Posterior vena cava (tissue), 2 donors: Measurements from ENCODE around the gene ISG20. TPM values are rescaled to one million over a fixed set of nuclear protein-coding genes. Genes with fewer than 3 reads are reported as not detected.

Experiments
- DNase-seq: peaks from one replicate; pipeline ENCODE4 v3.0.0-alpha.2; 2020; ENCODE audit warnings: low spot score
- intact Hi-C, 2 donors: fragments of 100-400 bp; cut with DNase I; formaldehyde crosslinking; loops; one replicate each; pipeline versions ENCODE4 v1.14.1 to v1.14.2; 2022 to 2023
- total RNA-seq, 2 donors: library from RNA; stranded (reverse); fragmentation: NEBNext Ultra II Directional; extraction: Animal tissue kit (Norgen Biotek cat#: 25700); gene quantifications; one replicate each; pipeline ENCODE4 v1.2.1, GENCODE V29; 2021
- donor health status: DM: yes; HTN: yes; CAD: no.
- donor health status: DM: yes; HTN: yes; CAD: no.

Gene ISG20
- total RNA-seq, 2 donors from 2014 or later: 6.9 to 7.4 TPM

DNA sequence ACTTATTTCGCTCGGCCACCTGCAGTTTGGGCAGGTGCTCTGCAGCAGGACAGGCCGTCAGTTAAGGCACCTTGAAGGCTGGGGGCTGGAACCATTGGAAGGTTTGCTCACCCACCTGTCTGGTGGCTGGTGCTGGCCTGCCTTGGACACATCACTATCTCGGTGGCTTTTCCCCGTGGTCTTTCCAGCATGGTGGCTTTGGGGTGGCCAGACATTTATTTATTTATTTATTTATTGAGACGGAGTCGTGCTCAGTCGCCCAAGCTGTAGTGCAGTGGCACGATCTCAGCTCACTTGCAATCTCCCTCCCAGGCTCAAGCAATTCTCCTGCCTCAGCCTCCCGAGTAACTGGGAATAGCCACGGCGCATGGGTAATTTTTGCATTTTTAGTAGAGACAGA lies 11.7 kb downstream of the ISG20 start:
- DNase-seq: peak; percentile 26
- intact Hi-C loops: no loop called here

DNA sequence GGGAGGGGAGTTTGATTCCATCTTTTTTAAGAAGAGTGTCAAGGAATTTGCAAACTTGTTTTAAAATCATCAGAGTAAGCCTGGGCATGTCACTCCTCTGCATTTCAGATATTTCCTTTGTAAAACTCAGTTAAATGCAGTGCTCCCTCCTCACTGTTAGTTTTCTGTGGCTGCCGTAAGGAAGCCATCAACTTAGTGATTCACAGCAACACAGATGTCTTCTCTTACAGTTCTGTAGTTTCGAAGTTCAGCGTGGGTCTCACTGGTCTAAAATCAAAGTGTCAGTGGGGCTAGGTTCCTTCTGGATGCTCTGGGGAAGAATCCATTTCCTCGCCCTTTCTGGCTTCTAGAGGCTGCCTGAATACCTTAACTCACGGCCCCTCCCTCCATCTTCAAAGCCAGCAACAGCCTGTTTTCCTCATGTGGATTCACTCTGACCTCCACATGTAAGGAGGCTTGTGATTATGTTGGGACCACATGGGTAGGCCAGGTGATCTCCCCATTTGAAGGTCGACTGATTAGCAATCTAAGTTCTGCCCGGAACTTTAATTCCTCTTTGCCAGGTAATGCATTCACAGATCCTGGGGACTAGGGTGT lies 12.4 kb downstream of the ISG20 start:
- no peak for DNase-seq
- intact Hi-C loops: no loop called here

DNA sequence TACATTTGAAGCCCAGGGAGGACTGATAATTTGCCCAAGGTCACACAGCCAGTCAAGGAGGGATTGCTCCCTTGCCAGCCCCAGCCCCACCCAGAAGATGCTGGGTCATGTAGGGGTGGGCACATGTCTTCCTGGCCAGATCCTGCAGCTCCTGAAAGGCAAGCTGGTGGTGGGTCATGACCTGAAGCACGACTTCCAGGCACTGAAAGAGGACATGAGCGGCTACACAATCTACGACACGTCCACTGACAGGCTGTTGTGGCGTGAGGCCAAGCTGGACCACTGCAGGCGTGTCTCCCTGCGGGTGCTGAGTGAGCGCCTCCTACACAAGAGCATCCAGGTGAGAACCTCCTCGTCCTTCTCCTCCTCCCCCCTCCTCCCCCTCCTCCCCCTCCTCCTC lies 13.2 kb downstream of the ISG20 start:
- DNase-seq: no peak

DNA sequence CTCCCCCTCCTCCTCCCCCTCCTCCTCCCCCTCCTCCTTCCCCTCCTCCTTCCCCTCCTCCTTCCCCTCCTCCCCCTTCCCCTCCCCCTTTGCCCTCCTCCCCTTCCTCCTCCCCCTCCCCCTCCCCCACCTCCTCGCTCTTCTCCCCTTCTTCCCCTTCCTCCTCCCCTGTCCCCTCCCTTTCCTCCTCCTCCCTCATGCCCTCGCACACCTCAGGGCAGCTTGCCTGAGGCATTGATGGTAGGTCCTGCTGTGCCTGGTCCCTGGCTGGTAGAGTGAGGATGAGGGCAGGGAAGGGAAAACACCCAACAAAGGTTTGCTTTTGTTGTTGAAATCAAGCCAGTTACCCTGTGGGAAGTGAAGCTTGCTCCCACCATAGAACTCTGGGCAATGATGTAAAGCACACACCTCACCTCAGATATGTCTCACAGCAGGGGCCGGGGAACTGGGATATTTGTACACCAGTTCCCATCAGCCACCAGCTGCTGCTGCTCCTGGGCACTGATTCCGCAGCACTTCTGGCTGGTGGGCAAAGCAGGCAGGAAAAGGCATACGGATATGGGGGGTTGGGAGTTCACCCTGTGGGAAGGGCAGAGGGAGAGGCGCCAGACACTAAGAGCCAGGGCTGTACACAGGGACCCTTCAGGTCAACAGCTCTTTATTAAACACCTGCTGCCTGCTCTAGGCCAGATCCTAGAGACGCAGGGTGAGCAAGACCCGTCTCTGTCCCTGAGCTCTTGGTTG lies 13.8 kb downstream of the ISG20 start:
- intact Hi-C loops: no loop called here
- DNase-seq: peak; percentile 53

More for the DNA sequence above, 13.2 kb downstream of the ISG20 start:
- intact Hi-C loops: no loop called here

DNA sequence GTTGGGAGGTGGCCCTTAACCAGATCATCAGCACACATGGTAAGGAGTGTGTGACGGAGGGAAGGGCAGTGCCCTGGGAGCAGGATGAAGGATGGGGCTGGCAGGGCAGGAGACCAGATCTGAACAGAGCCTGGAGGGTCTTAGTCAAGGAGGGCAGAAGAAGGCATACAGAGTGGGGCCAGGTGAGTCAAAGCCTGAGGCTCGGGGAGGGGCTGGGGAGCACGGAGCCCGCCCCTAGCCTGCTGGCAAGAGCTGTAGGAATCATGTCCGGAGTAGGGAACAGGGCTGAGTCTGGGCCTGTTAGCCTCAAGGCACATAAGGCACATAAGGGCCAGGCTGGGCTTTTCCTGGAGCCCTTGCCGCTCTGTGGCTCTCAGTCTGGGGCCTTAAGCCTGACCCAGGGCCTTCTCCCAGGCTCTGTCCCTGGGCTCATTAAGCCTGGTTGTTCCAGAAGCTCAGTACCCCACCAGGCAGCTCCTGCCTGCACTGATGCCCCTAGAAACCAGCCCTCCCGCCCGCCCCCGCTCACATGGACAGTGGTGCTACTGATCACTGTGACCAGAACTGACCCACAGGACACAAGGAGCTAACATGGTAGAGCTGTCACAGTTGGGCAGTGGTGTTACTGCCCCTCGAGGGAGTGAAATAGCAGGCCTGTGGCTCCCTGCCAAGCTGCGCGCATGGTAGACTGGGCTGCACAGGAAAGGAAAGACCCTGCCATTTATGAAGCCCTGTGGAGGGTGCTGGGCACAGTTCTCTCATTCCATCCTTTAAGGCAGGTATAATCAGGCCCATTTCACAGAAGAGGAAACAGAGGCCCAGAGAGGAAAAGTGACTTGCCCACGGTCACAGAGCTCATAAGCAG lies 14.6 kb downstream of the ISG20 start:
- peak; percentile 76 for DNase-seq
- intact Hi-C loops: no loop called here

DNA sequence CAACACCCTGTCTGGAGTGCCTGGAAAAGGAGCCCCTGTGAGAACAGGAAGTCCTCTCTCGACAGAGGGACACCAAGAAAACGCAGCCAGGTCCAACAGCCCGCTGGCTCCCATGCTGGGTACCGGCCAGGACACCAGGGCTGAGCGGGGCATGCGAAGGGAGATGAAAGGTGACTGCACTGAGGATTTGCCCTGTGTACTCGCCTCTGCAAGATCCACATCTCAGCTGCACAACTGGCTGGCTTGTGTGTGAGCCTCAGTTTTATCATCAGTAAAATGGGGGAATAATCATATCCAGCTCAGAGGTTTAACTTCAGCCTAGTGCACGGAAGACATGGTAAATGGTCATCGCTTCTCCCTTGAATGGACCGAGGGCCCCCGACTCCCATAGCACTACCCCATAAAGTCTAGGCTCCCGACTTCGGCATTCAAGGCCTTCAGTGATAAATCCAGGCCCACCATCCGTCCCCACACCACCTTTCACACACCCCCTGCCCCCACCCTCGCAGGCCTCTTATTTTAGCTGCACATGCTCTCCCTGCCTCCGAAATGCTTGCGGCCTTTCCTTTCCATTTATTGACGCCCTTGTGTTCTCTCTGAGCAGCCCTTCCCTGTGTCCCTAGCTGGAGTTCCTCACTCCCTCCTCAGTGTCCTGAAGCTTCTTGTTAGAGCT lies 15.8 kb downstream of the ISG20 start:
- DNase-seq: peak; percentile 56
- intact Hi-C loops: loop anchor here in 1 of 2 donors (5.0 kb wide), 1 partner anchor 178 kb away; no protein-coding TSS in a partner anchor

DNA sequence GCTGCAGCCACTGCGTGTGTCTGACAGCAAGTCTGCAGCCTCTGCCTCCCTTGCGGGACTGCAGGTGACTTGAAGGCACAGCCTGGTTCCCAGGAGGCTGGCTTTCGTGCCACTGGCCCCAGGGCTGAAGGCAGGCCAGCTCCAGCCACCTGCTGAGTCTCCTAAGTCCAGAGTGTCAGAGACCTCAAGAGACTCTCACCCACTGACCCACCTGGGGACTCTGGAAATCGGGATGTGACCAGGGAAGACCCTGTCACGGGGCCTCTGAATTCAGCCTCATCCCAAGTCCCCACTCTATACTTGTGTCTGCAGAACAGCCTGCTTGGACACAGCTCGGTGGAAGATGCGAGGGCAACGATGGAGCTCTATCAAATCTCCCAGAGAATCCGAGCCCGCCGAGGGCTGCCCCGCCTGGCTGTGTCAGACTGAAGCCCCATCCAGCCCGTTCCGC lies 16.3 kb downstream of the ISG20 start:
- DNase-seq: peak; percentile 61
- intact Hi-C loops: loop anchor here in 1 of 2 donors (5.0 kb wide), 1 partner anchor 177 kb away; no protein-coding TSS in a partner anchor

DNA sequence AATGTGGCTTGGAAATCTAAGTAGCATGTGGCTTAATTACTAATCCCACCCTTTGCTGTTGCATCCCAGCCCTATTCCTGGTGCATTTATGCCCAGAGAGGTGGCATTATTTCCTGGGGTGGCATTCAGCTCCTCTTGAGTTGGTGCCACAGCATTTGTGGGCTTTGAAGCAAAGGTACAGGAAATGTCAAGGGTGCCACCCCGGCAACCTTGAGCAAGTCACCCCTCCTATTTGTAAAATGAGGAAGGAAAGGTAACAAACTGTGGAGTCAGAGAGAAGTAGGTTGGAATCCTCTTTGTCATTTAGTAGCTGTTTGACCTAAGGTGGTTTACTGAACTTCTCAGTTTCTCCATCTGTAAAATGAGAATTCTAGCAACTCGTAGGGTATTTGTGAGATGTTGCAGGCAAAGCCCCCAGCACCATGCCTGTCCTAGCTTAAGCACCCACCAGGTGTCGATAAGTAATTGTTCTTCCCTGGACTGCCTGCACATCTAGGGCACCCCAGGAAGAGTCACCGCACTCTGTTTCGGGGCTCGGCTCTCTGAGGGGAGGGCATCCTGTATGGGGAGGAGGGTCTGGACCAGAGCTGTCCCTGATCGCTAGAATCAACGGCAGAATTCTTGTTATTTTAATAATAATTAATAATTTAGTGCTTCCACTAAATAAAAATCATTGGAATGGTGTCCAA lies 17.1 kb downstream of the ISG20 start:
- DNase-seq: peak; percentile 38
- intact Hi-C loops: loop anchor here (2.0 to 5.0 kb wide), 2 partner anchors 176 to 177 kb away; no protein-coding TSS in a partner anchor

DNA sequence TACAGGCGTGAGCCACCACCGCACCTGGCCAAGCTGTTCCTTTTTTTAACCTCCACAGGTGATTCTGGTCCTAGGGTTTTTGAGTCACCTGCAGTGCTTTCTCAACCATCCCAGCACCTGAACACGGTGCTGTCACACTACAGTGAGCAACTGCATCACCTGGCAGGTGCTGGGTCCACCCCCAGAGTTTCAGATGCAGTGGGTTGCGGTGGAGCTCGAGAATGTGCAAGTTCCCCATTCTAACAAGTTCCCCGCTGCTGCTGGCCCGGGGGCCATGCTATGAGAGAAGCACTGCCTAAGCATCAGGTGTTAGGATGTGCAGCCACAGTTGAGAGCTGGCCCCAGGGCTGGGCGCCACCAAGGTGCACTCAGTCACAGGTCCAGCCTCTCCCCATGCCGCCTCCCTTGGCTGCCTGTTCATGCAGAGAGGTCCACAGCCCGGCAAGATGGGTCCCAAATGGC lies 18.0 kb downstream of the ISG20 start:
- peak; percentile 73 for DNase-seq
- intact Hi-C loops: loop anchor here (2.0 to 5.0 kb wide), 2 partner anchors 176 kb away; no protein-coding TSS in a partner anchor

DNA sequence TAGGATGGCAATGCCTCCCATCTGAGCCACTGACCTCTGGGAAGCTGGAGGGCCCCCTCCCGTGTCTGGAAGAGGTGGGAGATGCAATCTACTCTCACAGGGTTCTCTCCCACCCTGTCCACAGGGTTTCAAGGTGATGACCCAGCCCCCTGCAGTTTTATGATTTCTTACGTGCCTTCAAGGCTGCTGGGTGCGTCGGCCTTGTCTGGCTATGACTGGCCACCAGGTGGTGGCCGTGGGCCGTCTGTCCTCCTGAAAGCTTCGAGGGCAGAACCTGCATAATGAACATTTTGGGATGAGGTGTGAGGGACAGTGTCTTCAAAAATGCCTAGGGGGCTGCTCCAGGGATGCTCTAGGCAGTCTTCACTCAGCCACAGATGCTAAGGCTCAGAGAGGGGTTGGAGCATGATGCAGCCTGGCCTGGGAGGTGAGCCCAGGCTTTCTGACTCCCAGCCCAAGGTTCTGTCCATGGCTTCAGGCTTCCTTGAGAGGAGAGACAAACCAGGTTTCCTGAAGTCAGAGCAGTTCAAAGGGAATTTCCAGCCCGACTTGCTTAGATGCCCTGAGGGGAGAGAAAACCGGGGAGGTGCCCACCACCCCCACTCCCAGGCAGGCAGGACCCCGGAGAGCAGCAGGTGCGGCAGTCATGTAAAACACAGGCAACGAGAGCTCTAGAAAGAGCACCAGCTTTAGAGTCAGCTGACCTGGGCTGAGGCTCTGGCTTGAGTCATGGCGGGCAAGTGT lies 18.7 kb downstream of the ISG20 start:
- DNase-seq: peak; percentile 83
- intact Hi-C loops: loop anchor here (2.0 to 5.0 kb wide), 2 partner anchors 175 kb away; no protein-coding TSS in a partner anchor

DNA sequence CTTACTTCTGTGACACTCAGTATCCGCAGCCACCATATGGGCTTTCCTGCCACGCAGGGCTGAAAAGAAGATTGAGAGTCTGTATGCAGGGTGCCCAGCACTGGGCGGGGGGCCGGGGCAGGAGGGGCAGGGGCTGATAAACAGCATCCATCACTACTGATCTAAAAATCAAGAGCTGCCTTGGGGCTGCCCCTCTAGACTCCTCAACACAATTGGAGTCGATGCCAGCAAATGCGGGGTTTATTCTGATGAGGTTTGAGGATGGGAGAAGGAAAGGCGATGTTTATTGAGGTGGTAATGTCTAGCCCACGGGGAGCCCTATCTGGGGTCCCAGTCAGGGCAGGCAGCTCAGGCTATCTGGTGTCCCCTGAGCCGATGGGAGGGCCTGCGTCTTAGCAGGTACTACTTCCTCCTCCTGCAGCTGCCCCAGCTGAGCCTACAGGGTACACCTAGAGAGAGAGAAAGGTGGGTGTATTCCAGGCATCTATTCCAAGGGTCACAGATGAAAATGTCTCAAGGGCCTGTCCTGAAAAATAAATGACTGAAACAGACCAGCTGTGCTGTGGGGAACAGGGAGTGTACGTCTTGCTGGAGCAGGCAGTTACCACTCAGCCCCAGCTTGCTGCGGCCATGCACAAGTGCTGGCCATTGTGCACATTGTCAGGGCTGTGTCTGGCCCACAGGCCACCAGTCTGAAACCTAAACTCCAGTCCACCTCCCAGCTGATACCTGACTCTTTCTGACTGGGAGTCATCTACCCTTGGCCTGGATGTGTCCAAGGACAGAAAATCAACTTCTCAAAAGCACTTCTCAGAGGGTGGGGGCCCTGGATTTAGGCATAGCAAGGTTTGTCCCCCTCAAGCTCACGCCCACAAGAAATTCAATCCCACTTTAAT lies 19.5 kb downstream of the ISG20 start:
- DNase-seq: no peak
- intact Hi-C loops: loop anchor here in 1 of 2 donors (5.0 kb wide), 1 partner anchor 174 kb away; no protein-coding TSS in a partner anchor

DNA sequence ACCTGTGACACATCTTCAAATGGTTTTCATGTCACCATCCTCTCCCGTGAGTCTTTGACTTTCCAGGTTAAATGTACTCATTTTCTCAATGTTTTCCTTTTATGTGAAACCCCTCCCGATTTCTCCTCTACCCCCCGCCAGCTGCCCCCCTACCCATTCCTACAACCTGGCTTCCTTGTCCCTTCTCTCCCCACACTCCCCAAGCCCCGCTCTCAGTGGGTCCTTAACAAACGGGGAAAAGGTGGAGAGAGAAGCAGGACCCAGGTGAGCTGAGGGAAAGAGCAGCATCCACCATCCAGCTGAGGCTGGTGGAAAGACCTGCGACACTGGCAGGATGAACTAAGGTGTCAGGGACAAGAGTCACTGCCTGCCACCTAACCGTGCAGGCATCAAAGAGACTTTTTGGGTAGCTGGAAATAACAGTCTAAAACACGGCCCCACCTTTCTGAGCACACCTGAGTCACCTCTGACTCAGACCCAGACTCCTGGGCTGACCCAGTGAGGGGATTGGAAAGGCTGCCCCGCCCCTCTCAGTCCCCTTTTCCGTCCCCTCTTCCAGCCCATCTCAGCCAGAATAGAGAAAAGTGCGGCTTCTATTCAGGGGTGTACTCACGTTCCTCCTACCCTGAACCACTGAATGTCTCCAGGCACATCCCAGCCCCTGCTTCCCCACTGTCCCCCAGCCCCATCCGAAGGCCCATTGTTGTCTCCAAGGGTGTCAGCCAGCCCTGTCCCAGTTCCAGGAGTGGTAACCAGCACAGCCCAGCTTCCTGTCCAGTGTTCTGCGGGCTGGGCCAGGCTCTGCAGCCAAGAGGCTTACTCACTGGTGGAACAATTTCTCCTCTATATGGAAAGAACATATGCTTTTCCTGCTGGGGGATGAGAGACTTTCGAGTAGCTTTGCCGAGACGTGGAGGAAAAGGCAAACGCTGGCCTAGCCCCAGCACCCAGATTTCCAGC lies 20.4 kb downstream of the ISG20 start:
- DNase-seq: peak; percentile 82
- intact Hi-C loops: loop anchor here in 1 of 2 donors (5.0 kb wide), 1 partner anchor 173 kb away; no protein-coding TSS in a partner anchor

DNA sequence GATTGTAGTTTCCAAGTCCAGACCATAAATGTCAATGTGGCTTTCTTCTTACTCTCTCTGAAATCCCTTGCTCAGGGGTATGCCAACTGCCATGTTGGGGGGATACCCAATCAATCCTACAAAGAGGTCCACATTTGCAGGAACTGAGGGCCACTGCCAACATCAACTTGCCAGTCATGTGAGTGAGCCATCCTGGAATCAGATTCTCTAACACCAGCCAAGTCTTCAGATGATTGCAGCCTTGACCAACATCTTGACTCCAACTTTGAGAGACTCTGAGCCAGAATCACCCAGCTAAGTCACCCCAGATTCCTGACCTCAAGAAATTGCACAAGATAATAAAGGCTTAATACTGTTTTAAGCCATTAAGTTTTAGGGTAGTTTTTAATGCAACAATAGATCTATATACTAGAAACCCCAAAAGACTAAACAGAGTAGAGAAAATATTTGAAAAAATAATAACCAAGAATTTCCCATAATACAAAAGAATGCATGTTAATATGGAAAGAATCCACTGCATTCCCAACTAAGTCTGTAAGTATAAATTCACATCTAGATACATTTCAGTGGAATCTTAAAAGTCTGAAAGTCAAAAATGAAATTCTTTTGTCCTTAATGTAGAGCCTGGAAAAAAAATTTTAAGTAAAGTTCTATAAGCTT lies 22.4 kb downstream of the ISG20 start:
- DNase-seq: no peak
- intact Hi-C loops: no loop called here

DNA sequence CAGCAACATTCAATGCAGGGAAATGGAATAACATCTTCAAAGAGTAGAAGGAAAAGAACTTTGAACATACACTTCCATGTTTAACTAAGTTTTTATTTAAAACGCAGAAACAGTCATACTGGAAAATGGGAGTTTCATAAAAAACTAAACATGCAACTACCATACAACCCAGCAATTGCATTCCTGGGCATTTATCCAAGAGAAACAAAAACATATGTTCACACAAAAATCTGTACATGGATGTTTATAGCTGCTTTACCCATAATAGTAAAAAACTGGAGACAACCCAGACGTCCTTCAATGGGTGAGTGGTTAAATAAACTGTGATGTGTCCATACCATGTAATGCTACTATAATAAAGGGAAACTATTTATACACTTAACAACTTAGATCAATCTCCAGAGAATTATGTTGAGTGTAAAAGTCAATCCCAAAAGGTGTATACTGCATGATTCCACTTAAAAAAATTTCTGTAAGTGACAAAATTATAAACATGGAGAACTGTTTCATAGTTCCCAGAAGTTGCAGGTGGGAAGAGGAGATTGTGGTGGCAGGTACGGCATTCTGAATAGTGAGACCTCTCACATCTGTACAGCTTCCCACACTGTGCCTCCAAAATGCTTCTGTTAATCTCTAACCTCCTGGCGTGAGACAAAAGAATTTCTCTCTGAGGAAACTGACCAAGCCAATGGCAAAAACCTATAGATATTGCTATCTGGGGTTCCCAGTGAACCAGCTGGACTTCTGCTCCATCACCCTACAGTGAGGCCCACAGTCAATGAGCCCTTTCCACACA lies 23.1 kb downstream of the ISG20 start:
- DNase-seq: no peak
- intact Hi-C loops: no loop called here
